IgD-negative memory B cell (primary cell): ENCODE data around the gene NUBP2. TPM values are rescaled to one million over a fixed set of nuclear protein-coding genes. Genes with fewer than 3 reads are reported as not detected.
A peak's percentile ranks its signal among the peaks of the same experiment; 100 is the strongest.
"Not testable (repeated sequence)": the region's sequence is repeated elsewhere in the genome, so short reads cannot be mapped to it uniquely, and the experiment has no call there.

Experiments
- H3K27ac Mint-ChIP-seq, 3 donors: one replicate each; pipeline ENCODE4 v1.8.0; 2020 to 2022; ENCODE audit warnings: mild to moderate bottlenecking in 3 of 3, mixed read lengths in 3 of 3, moderate library complexity in 1 of 3
- H3K27me3 Mint-ChIP-seq: one replicate; pipeline ENCODE4 v1.8.0; 2021; ENCODE audit warnings: mixed read lengths
- H3K36me3 Mint-ChIP-seq: one replicate; pipeline ENCODE4 v1.8.0; 2020; ENCODE audit warnings: mild to moderate bottlenecking, mixed read lengths
- H3K4me1 Mint-ChIP-seq, 3 donors: one replicate each; pipeline ENCODE4 v1.8.0; 2020 to 2022; ENCODE audit warnings: mixed read lengths in 3 of 3, mild to moderate bottlenecking in 1 of 3
- H3K4me3 Mint-ChIP-seq, 4 donors: one replicate each; pipeline ENCODE4 v1.8.0; 2020 to 2022; ENCODE audit warnings: mild to moderate bottlenecking in 4 of 4, mixed read lengths in 4 of 4, moderate library complexity in 3 of 4
- H3K9me3 Mint-ChIP-seq, 3 donors: one replicate each; pipeline ENCODE4 v1.8.0; 2020 to 2021; ENCODE audit warnings: mixed read lengths in 3 of 3, mild to moderate bottlenecking in 1 of 3
- polyA plus RNA-seq: library from polyadenylated mRNA; unstranded; fragments of 300-500 nt; fragmentation: Illumina TruSeq; gene quantifications from one replicate; pipeline ENCODE4 v1.2.3, GENCODE V29; 2021

Gene NUBP2
- polyA plus RNA-seq, 1 donor from 2014 or later: 76.9 TPM

GRCh38 chr16:1791943-1792812 is 9.4 kb downstream of the NUBP2 start:
- Mint-ChIP-seq H3K36me3 (peaks cover 2% of the 10 kb centered on the region), H3K9me3 (peaks cover 0 to 4% (median 0%) of the 10 kb centered on the region in 3 donors), H3K27me3 (no peaks in the 10 kb centered on the region), H3K4me1 (peaks cover 0 to 4% (median 0%) of the 10 kb centered on the region in 3 donors), H3K27ac (peak overlapping the region in 1 of 3 donors; percentile 39), H3K4me3 (no peak overlapping the region)

- Mint-ChIP-seq H3K9me3 (peaks cover 0 to 5% (median 1%) of the 10 kb centered on the region in 3 donors), H3K27me3 (no peaks in the 10 kb centered on the region), H3K4me3 (no peak overlapping the region), H3K4me1 (peaks cover 0 to 4% (median 0%) of the 10 kb centered on the region in 3 donors), H3K36me3 (peaks cover 4% of the 10 kb centered on the region), H3K27ac (peak overlapping the region in 1 of 3 donors; percentile 39)
These were observed 10.2 kb downstream of the NUBP2 start for GRCh38 chr16:1792836-1793577.

- H3K27ac Mint-ChIP-seq: peak within 1 kb of the TSS in 1 of 3 donors; percentile 39
- peaks cover 0 to 4% (median 0%) of the 10 kb centered on the region in 3 donors for H3K4me1 Mint-ChIP-seq
- H3K27me3 Mint-ChIP-seq: no peaks in the 10 kb centered on the region
- peaks cover 4% of the 10 kb centered on the region for H3K36me3 Mint-ChIP-seq
- H3K9me3 Mint-ChIP-seq: peaks cover 0 to 5% (median 1%) of the 10 kb centered on the region in 3 donors
- H3K4me3 Mint-ChIP-seq: no peak within 1 kb of the TSS
These were observed 10.9 kb downstream of the NUBP2 start, which contains the start of gene IGFALS for GRCh38 chr16:1793578-1794220. Gene IGFALS (minus strand): TSS chr16:1793705. CDS start chr16:1793652, 53 bp downstream.

- Mint-ChIP-seq H3K4me1 (no peaks in the 10 kb centered on the region), H3K27me3 (no peaks in the 10 kb centered on the region), H3K9me3 (peaks cover 0 to 11% (median 1%) of the 10 kb centered on the region in 3 donors), H3K27ac (no peak overlapping the region), H3K36me3 (peaks cover 2% of the 10 kb centered on the region), H3K4me3 (no peak overlapping the region)
These were observed 11.6 kb downstream of the NUBP2 start for GRCh38 chr16:1794221-1794871.

- Mint-ChIP-seq H3K27me3 (no peaks in the 10 kb centered on the region), H3K4me1 (no peaks in the 10 kb centered on the region), H3K36me3 (peaks cover 2% of the 10 kb centered on the region), H3K4me3 (no peak overlapping the region), H3K9me3 (peaks cover 0 to 14% (median 1%) of the 10 kb centered on the region in 3 donors), H3K27ac (no peak overlapping the region)
These were observed 12.3 kb downstream of the NUBP2 start for GRCh38 chr16:1794908-1795666.

- peak overlapping the region in 1 of 4 donors; percentile 17 for H3K4me3 Mint-ChIP-seq
- peak overlapping the region in 1 of 3 donors; percentile 53 for H3K27ac Mint-ChIP-seq
- not testable (repeated sequence) for H3K36me3 Mint-ChIP-seq, H3K27me3 Mint-ChIP-seq, H3K4me1 Mint-ChIP-seq
- H3K9me3 Mint-ChIP-seq: peaks cover 0 to 20% (median 4%) of the 10 kb centered on the region in 3 donors
These were observed 16.5 kb downstream of the NUBP2 start for GRCh38 chr16:1799263-1799662.

- H3K4me3 Mint-ChIP-seq: no peak overlapping the region
- H3K4me1 Mint-ChIP-seq: no peaks in the 10 kb centered on the region
- no peaks in the 10 kb centered on the region for H3K27me3 Mint-ChIP-seq
- H3K27ac Mint-ChIP-seq: no peak overlapping the region
- peaks cover 5% of the 10 kb centered on the region for H3K36me3 Mint-ChIP-seq
- peaks cover 0 to 20% (median 4%) of the 10 kb centered on the region in 3 donors for H3K9me3 Mint-ChIP-seq
These were observed 17.9 kb downstream of the NUBP2 start for GRCh38 chr16:1800701-1801100.

GRCh38 chr16:1807626-1808025 is 24.9 kb downstream of the NUBP2 start:
- no peaks in the 10 kb centered on the region for H3K4me1 Mint-ChIP-seq
- H3K9me3 Mint-ChIP-seq: peaks cover 0 to 2% (median 0%) of the 10 kb centered on the region in 3 donors
- no peak overlapping the region for H3K4me3 Mint-ChIP-seq
- H3K27ac Mint-ChIP-seq: no peak overlapping the region
- H3K36me3 Mint-ChIP-seq: peaks cover 8% of the 10 kb centered on the region
- no peaks in the 10 kb centered on the region for H3K27me3 Mint-ChIP-seq

- peaks cover 0 to 2% (median 0%) of the 10 kb centered on the region in 3 donors for H3K9me3 Mint-ChIP-seq
- no peak overlapping the region for H3K4me3 Mint-ChIP-seq
- peaks cover 0 to 5% (median 0%) of the 10 kb centered on the region in 3 donors for H3K4me1 Mint-ChIP-seq
- peaks cover 8% of the 10 kb centered on the region for H3K36me3 Mint-ChIP-seq
- H3K27ac Mint-ChIP-seq: no peak overlapping the region
- no peaks in the 10 kb centered on the region for H3K27me3 Mint-ChIP-seq
These were observed 25.9 kb downstream of the NUBP2 start for GRCh38 chr16:1808691-1809090.

GRCh38 chr16:1809281-1809801 is 26.6 kb downstream of the NUBP2 start:
- no peak overlapping the region for H3K27ac Mint-ChIP-seq
- no peak overlapping the region for H3K4me3 Mint-ChIP-seq
- no peaks in the 10 kb centered on the region for H3K27me3 Mint-ChIP-seq
- H3K4me1 Mint-ChIP-seq: peaks cover 0 to 5% (median 0%) of the 10 kb centered on the region in 3 donors
- H3K36me3 Mint-ChIP-seq: peaks cover 8% of the 10 kb centered on the region
- peaks cover 0 to 2% (median 0%) of the 10 kb centered on the region in 3 donors for H3K9me3 Mint-ChIP-seq

GRCh38 chr16:1810106-1810505 is 27.3 kb downstream of the NUBP2 start:
- Mint-ChIP-seq H3K9me3 (peaks cover 0 to 2% (median 0%) of the 10 kb centered on the region in 3 donors), H3K4me1 (peaks cover 0 to 5% (median under 1%) of the 10 kb centered on the region in 3 donors), H3K36me3 (peaks cover 8% of the 10 kb centered on the region), H3K4me3 (no peak overlapping the region), H3K27me3 (no peaks in the 10 kb centered on the region), H3K27ac (no peak overlapping the region)

GRCh38 chr16:1810536-1810935 is 27.8 kb downstream of the NUBP2 start:
- peaks cover 0 to 2% (median 0%) of the 10 kb centered on the region in 3 donors for H3K9me3 Mint-ChIP-seq
- peaks cover 9% of the 10 kb centered on the region for H3K36me3 Mint-ChIP-seq
- no peaks in the 10 kb centered on the region for H3K27me3 Mint-ChIP-seq
- H3K4me1 Mint-ChIP-seq: peaks cover 0 to 5% (median 2%) of the 10 kb centered on the region in 3 donors
- H3K27ac Mint-ChIP-seq: no peak overlapping the region
- H3K4me3 Mint-ChIP-seq: no peak overlapping the region

GRCh38 chr16:1812732-1813163 is 30.0 kb downstream of the NUBP2 start:
- Mint-ChIP-seq H3K4me3 (no peak overlapping the region), H3K27me3 (no peaks in the 10 kb centered on the region), H3K4me1 (peaks cover 0 to 5% (median 2%) of the 10 kb centered on the region in 3 donors), H3K9me3 (no peaks in the 10 kb centered on the region), H3K27ac (no peak overlapping the region), H3K36me3 (peaks cover 2% of the 10 kb centered on the region)
